IMR-90 (cell line): ENCODE results near the gene GAD2. TPM values are rescaled to one million over a fixed set of nuclear protein-coding genes. Genes with fewer than 3 reads are reported as not detected.

Experiments used
- ATAC-seq: fragments of 200-7000 bp; cut with Tn5 transposase; 2 replicates; pipeline ENCODE4 v1.9.1; 2020; ENCODE audit warnings: low read depth, mild to moderate bottlenecking, moderate library complexity
- BruUV-seq: library from RNA; stranded (reverse); fragments of 400-500 nt; replicated peaks from 2 replicates; lab custom pipeline; 2021; lab: Mats Ljungman, UMichigan
- CTCF ChIA-PET: fragments of 300-600 bp; formaldehyde crosslinking; extraction: SDS; loops from one replicate; lab custom pipeline; 2021; ENCODE audit warnings: antibody characterized with exemption; lab: Yijun Ruan, JAX
- POLR2A ChIA-PET: fragments of 300-600 bp; sonication (Branson Sonifier 250); formaldehyde crosslinking; loops from one replicate; lab custom pipeline; 2022; ENCODE audit warnings: antibody characterized with exemption; ENCODE audit not compliant: unreplicated experiment; lab: Charles Lee
- DNase-seq: peaks from one replicate; pipeline ENCODE4 v3.0.0; 2013
- H2AFZ ChIP-seq: replicated peaks from 2 replicates; pipeline ENCODE3; 2013; ENCODE audit warnings: low read length, mild to moderate bottlenecking; ENCODE audit not compliant: poor library complexity
- H2AK5ac ChIP-seq: 2 replicates; pipeline ENCODE4 v1.6.1; 2013; ENCODE audit warnings: low read depth, low read length, inconsistent platforms
- H2AK9ac ChIP-seq: replicated peaks from 2 replicates; pipeline ENCODE3; 2013; ENCODE audit warnings: mild to moderate bottlenecking, low read depth, low read length, moderate library complexity; ENCODE audit not compliant: poor library complexity
- H2BK120ac ChIP-seq: 2 replicates; pipeline ENCODE4 v1.6.1; 2013; ENCODE audit warnings: low read depth, low read length, inconsistent platforms
- H2BK15ac ChIP-seq: 3 replicates; pipeline ENCODE4 v1.6.1; 2013; ENCODE audit warnings: low read depth, low read length, inconsistent platforms
- H2BK20ac ChIP-seq: 2 replicates; pipeline ENCODE4 v1.6.1; 2013; ENCODE audit warnings: low read depth, mild to moderate bottlenecking, inconsistent platforms, low read length, moderate library complexity
- H2BK5ac ChIP-seq: 2 replicates; pipeline ENCODE4 v1.6.1; 2013; ENCODE audit warnings: mild to moderate bottlenecking, low read depth, low read length, inconsistent platforms; ENCODE audit not compliant: poor library complexity, severe bottlenecking
- H3K14ac ChIP-seq: replicated peaks from 2 replicates; pipeline ENCODE4 v1.6.1; 2013; ENCODE audit warnings: low read depth, low read length, inconsistent platforms
- H3K18ac ChIP-seq: 2 replicates; pipeline ENCODE4 v1.6.1; 2013; ENCODE audit warnings: low read depth, low read length, control low read depth
- H3K23ac ChIP-seq: 2 replicates; pipeline ENCODE4 v1.6.1; 2013; ENCODE audit warnings: low read depth, low read length, inconsistent platforms
- H3K27ac ChIP-seq: 2 replicates; pipeline ENCODE4 v1.5.1; 2013; ENCODE audit warnings: mild to moderate bottlenecking, control low read depth, low read length; ENCODE audit not compliant: insufficient read depth
- H3K27me3 ChIP-seq: 2 replicates; pipeline ENCODE4 v1.6.1; 2013; ENCODE audit warnings: low read length; ENCODE audit not compliant: control insufficient read depth, insufficient read depth
- H3K36me3 ChIP-seq: 2 replicates; pipeline ENCODE4 v1.6.1; 2013; ENCODE audit warnings: low read length, mixed read lengths; ENCODE audit not compliant: control insufficient read depth, insufficient read depth
- H3K4ac ChIP-seq: 2 replicates; pipeline ENCODE4 v1.6.1; 2013; ENCODE audit warnings: low read depth, low read length, inconsistent platforms
- H3K4me1 ChIP-seq: 2 replicates; pipeline ENCODE4 v1.6.1; 2013; ENCODE audit warnings: low read length, mixed read lengths; ENCODE audit not compliant: control insufficient read depth, insufficient read depth
- H3K4me2 ChIP-seq: 2 replicates; pipeline ENCODE4 v1.6.1; 2013; ENCODE audit warnings: low read depth, mild to moderate bottlenecking, control low read depth, low read length, moderate library complexity
- H3K4me3 ChIP-seq: 2 replicates; pipeline ENCODE4 v1.5.1; 2013; ENCODE audit warnings: low read depth, mild to moderate bottlenecking, control low read depth, low read length, moderate library complexity; ENCODE audit not compliant: insufficient read depth
- H3K56ac ChIP-seq: 2 replicates; pipeline ENCODE4 v1.6.1; 2013; ENCODE audit warnings: low read length, inconsistent platforms; ENCODE audit not compliant: insufficient read depth; ENCODE audit errors: extremely low read depth
- H3K79me1 ChIP-seq, 2 experiments: 2 replicates each; pipeline ENCODE4 v1.6.1; 2013; ENCODE audit warnings: low read length in 2 of 2, inconsistent platforms in 1 of 2, low read depth in 1 of 2
- H3K9ac ChIP-seq: 2 replicates; pipeline ENCODE4 v1.6.1; 2013; ENCODE audit warnings: low read depth, low read length, control low read depth
- H3K9me1 ChIP-seq: 2 replicates; pipeline ENCODE4 v1.6.1; 2013; ENCODE audit warnings: low read length, inconsistent platforms; ENCODE audit not compliant: insufficient read depth
- H3K9me3 ChIP-seq: 2 replicates; pipeline ENCODE4 v1.6.1; 2013; ENCODE audit warnings: low read length; ENCODE audit not compliant: control insufficient read depth, insufficient read depth
- H4K20me1 ChIP-seq: 2 replicates; pipeline ENCODE4 v1.6.1; 2013; ENCODE audit warnings: low read length, inconsistent platforms; ENCODE audit not compliant: insufficient read depth
- H4K5ac ChIP-seq: 2 replicates; pipeline ENCODE4 v1.6.1; 2013; ENCODE audit warnings: mild to moderate bottlenecking, low read depth, low read length, control low read depth
- H4K8ac ChIP-seq, 2 experiments: 2 replicates each; pipeline ENCODE4 v1.6.1; 2013; ENCODE audit warnings: low read depth in 2 of 2, low read length in 2 of 2, control low read depth in 1 of 2, inconsistent platforms in 1 of 2
- H4K91ac ChIP-seq: 2 replicates; pipeline ENCODE4 v1.6.1; 2013; ENCODE audit warnings: low read depth, low read length, inconsistent platforms; ENCODE audit not compliant: insufficient read depth
- CHD1 ChIP-seq: IDR thresholded peaks from 2 replicates; pipeline ENCODE4 v1.6.1; 2012; ENCODE audit warnings: low read depth, low read length, improper control_type of control experiment
- FOS ChIP-seq: fragments of 150-350 bp; IDR thresholded peaks from 2 replicates; pipeline ENCODE4 v1.6.1; 2016; ENCODE audit warnings: low read depth, low read length
- MXI1 ChIP-seq: IDR thresholded peaks from 2 replicates; pipeline ENCODE4 v1.6.1; 2012; ENCODE audit warnings: low read depth, mild to moderate bottlenecking, low read length, moderate library complexity, borderline replicate concordance
- RCOR1 ChIP-seq: IDR thresholded peaks from 2 replicates; pipeline ENCODE4 v1.6.1; 2012; ENCODE audit warnings: mild to moderate bottlenecking, low read length, improper control_type of control experiment; ENCODE audit not compliant: insufficient replicate concordance
- WGBS, 2 experiments: methylation state at CpG; one replicate each; pipeline versions ENCODE4 v1.1.5 to v1.1.7; 2013; ENCODE audit warnings: missing lambda C conversion rate in 2 of 2; ENCODE audit not compliant: insufficient read length in 1 of 2; ENCODE audit errors: extremely low coverage in 2 of 2; 5-methylcytosine and 5-hydroxymethylcytosine counted together
- dilution Hi-C: fragments of 300-500 bp; cut with HindIII; formaldehyde crosslinking; loops from one replicate; pipeline ENCODE4 v1.14.3; 2018; ENCODE audit warnings: low sequenced_read_pairs; ENCODE audit not compliant: unreplicated experiment
- in situ Hi-C: fragments of 300-500 bp; cut with MboI; formaldehyde crosslinking; loops from 3 replicates; pipeline ENCODE4 v1.14.3; 2019; ENCODE audit warnings: low sequenced_read_pairs, inconsistent platforms, mixed read lengths
- intact Hi-C: fragments of 100-400 bp; cut with micrococcal nuclease; formaldehyde crosslinking; loops from 2 replicates; pipeline ENCODE4 v1.10.0; 2022
- polyA plus RNA-seq, 3 experiments: library from polyadenylated mRNA; depleted of rRNA; stranded (reverse); fragments of >200 nt; gene quantifications; 2 replicates each; pipeline ENCODE4 v1.2.3, GENCODE V29; 2012; ENCODE audit warnings: low replicate concordance in 1 of 3
- total RNA-seq: library from RNA; depleted of rRNA; stranded (reverse); fragments of >200 nt; gene quantifications from 2 replicates; pipeline ENCODE4 v1.2.3, GENCODE V29; 2012

The GAD2 gene
- total and polyA plus RNA-seq, 2 of the 4 experiments (the other 2 are of a cell fraction), result not detected

DNA sequence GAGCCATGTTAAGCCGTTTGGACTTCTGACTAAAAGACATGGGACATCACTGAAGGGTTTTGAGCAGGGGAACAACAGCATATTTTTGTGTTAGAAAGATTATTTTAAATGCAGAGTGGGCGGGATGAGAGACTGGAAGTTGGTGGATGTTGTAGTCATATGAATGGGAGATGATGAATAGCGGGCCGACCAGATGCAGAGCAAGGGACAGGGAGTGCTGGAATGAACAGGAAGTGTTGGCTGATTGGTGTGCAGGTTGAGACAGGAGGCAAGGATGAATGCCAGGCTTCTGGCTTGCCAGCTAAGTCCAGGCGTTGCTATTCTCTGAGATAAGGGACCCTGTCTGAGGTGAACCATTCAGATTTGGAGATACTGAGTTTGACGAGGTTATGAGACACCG, 38.0 kb downstream of the GAD2 start:
- CTCF ChIA-PET, result no interaction called here
- Histone ChIP-seq H3K27ac (no peak overlapping the region), H3K14ac (no peak overlapping the region), H4K8ac (no peak overlapping the region), H3K4ac (no peak overlapping the region), H4K91ac (no peak overlapping the region), H3K18ac (no peak overlapping the region), H3K36me3 (no peaks in the 10 kb centered on the region), H3K79me1 (no peaks in the 10 kb centered on the region), H3K4me3 (no peak overlapping the region), H2BK120ac (no peak overlapping the region), H3K4me1 (no peaks in the 10 kb centered on the region), H2AK5ac (no peak overlapping the region), H4K20me1 (no peaks in the 10 kb centered on the region), H3K9me3 (peaks cover 20% of the 10 kb centered on the region), H3K9me1 (no peaks in the 10 kb centered on the region), H4K5ac (no peak overlapping the region), H2BK5ac (no peak overlapping the region), H3K23ac (no peak overlapping the region), H2AK9ac (no peak overlapping the region), H2BK20ac (no peak overlapping the region), H3K4me2 (no peak overlapping the region), H2AFZ (no peak overlapping the region), H3K27me3 (no peaks in the 10 kb centered on the region), H3K9ac (no peak overlapping the region), H2BK15ac (no peak overlapping the region), H3K56ac (no peak overlapping the region)
- no peak for TF ChIP-seq CHD1
- TF ChIP-seq RCOR1, result no peak
- TF ChIP-seq MXI1, result no peak
- no peak for TF ChIP-seq FOS
- 41% methylated on average over 3 of the region's 7 CpGs; no CpG with 5 or more reads in 1 of the 2 experiments for WGBS, 2 experiments
- ATAC-seq, result no peak
- DNase-seq, result no peak
- in situ Hi-C loops, result no loop called here
- intact Hi-C loops, result no loop called here
- POLR2A ChIA-PET, result no interaction called here
- dilution Hi-C loops, result no loop called here
- no TSS peak for BruUV-seq
